Astrocyte of the spinal cord (primary cell): ENCODE data around the gene EPHA2.

Experiments
- DNase-seq: peaks from one replicate; pipeline ENCODE4 v3.0.0; 2011; ENCODE audit warnings: low read depth, low spot score
- H3K4me3 ChIP-seq: 2 replicates; pipeline ENCODE4 v1.5.1; 2011; ENCODE audit warnings: low read depth, mild to moderate bottlenecking, low read length, moderate library complexity
- CTCF ChIP-seq: IDR thresholded peaks from 2 replicates; pipeline ENCODE4 v1.5.1; 2012; ENCODE audit warnings: low read depth, mild to moderate bottlenecking, low read length, inconsistent platforms
- in situ Hi-C: cut with HindIII; loops from 2 replicates; pipeline ENCODE4 v1.10.0; 2017; ENCODE audit warnings: low sequenced_read_pairs

Gene EPHA2

GRCh38 chr1:16162163-16162822, 6.4 kb upstream of the EPHA2 start:
- no peak for DNase-seq
- no peak for TF ChIP-seq CTCF
- in situ Hi-C loops = no loop called here
- no peak overlapping the region for H3K4me3 ChIP-seq

- TF ChIP-seq CTCF = no peak
- in situ Hi-C loops = no loop called here
- DNase-seq = no peak
- no peak overlapping the region for H3K4me3 ChIP-seq
Measured at GRCh38 chr1:16161717-16162116, 5.8 kb upstream of the EPHA2 start.

- no peak overlapping the region for H3K4me3 ChIP-seq
- no peak for TF ChIP-seq CTCF
- no peak for DNase-seq
- in situ Hi-C loops = no loop called here
Measured at GRCh38 chr1:16158993-16159831, 3.3 kb upstream of the EPHA2 start.

- in situ Hi-C loops = no loop called here
- DNase-seq = no peak
Measured at GRCh38 chr1:16158025-16158424, 2.2 kb upstream of the EPHA2 start.

GRCh38 chr1:16156848-16157495, 1.1 kb upstream of the EPHA2 start:
- in situ Hi-C loops = no loop called here
- no peak for TF ChIP-seq CTCF
- H3K4me3 ChIP-seq = no peak overlapping the region
- no peak for DNase-seq

More at GRCh38 chr1:16158025-16158424, 2.2 kb upstream of the EPHA2 start:
- no peak overlapping the region for H3K4me3 ChIP-seq
- TF ChIP-seq CTCF = no peak

- in situ Hi-C loops = no loop called here
- DNase-seq = no peak
- TF ChIP-seq CTCF = no peak
- H3K4me3 ChIP-seq = peak overlapping the region; percentile 90
Measured at GRCh38 chr1:16153999-16154673, 1.7 kb downstream of the EPHA2 start.
